CD4-positive, alpha-beta T cell treated with Interleukin-15 for 1 hour (primary cell): Measurements from ENCODE around the gene PSMB1.

Source experiments
- DNase-seq: peaks from one replicate; pipeline ENCODE4 v3.0.0-alpha.2; 2020

Gene PSMB1

DNA sequence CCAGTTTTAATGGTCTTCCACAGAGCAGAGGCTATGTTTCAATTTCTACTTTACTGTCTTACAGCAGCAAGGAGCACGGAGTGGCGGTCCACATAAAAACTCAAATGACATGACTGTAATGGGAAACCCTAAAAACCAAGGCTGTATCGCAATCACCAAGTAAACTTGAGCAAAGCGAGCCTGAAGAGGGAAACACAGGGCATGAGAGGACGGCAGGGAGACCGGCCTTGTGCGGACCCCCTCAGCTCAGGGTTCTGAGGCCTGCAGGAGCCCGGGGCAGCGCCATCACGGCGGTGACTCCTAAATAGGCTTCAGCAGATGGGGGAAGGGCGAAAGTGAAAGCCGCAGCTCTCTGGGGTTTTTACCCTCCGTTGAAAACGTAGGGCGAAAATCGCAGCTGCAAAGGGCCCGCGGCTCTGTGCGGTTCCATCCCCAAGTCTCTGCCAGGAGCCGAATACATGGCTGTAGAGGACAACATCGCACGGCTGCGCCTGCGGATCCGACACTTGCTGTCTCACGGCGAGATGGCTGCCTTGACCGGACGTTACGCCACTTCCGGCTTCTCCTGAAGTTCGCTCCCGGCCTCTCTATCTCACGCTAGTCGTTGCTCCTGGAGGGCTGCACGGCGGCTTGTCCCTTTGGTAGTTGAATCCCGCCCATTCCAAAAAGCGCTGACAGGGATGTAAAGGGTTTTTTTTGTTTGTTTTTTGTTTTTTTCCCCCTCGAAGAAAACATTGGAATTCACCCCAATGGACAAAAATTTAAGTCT lies at the start of gene PSMB1:
Gene PSMB1 (minus strand): TSS at position 543 of the 769 bp plus-strand sequence. CDS start 65 bp downstream, at position 478.
- DNase-seq, result peak; percentile 88

DNA sequence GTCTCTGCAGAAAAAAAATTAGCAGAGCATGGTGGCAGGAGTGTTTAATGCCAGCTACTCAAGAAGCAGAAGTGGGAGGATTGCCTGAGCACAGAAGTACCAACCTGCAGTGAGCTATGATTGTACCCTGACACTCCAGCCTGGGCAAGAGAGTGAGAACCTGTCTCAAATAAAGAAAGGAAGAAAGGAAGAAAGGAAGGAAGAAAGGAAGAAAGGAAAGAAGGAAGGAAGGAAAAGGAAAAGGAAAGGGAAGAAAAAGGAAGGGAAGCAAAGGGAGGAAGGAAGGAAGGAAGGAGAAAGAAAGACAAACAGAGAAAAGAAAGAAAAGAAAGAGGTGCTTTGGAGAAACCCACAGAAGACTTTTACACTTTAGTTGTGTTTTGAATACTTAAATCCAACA lies 44.2 kb upstream of the PSMB1 start:
- no peak for DNase-seq

DNA sequence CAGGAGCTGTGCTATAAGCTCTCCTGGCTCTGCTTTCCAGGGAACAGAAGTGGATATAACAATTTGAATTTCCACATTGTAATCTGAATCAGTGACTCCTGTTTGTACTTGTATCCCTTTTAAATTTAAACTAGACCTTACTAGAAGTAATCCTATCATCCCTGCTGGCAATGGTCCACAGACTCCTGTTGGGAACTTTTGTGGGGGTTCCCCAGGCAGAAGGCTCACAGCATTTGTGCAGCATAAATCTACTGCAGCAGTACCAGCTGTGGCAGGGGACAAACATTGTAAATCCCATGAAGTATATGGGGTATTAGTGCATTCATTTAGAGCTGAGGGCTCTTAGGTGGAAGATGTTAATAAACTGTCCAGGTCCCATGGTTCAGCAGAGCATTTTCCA lies 43.3 kb upstream of the PSMB1 start:
- DNase-seq, result no peak

GRCh38 chr6:170590725-170591124 lies 37.6 kb upstream of the PSMB1 start:
- no peak for DNase-seq

GRCh38 chr6:170584954-170585498 lies 31.9 kb upstream of the PSMB1 start:
- DNase-seq, result no peak

DNA sequence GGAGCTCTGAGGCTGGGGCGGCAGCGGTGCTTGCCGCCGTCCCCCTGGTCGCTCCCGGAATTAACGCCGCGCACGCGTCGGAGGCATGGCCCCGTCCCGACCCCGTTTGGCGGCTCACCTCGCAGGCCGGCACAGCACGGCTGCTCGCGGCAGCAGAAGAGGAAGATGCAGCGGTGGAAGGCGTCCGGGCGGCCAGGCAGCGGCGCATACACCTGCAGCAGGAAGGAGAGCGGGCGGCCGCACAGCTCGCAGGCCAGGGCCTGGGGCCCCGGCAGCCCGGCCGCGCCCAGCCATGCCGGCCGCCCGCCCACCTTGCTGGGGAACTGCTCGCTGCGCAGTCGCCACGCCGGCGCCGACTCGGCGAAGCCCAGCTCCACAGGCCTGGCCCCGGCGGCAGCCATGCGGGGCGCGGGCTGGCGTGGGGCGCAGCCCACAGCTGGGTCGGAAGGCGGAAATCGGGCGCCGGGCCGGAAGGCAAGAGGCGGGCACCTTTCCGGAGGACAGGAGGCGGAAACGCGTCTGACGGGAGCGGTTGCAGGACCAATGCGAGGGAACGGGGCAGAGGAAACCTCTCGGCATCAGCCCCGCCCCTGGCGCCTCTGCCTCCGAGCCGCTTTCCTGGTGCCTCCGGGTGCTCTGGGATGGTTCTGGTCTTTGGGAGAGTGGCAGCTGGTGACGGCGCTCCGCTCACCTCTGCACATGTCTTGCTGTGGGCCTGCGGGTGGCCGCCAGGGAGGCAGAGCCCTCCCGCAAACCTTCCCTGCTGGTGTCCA lies 31.3 kb upstream of the PSMB1 start, which contains the start of gene PDCD2:
Gene PDCD2 (minus strand): TSS at position 457 of the 773 bp plus-strand sequence. CDS start 56 bp downstream, at position 401.
- peak; percentile 90 for DNase-seq

- DNase-seq, result no peak
Measured at GRCh38 chr6:170583756-170584180, 30.7 kb upstream of the PSMB1 start.

DNA sequence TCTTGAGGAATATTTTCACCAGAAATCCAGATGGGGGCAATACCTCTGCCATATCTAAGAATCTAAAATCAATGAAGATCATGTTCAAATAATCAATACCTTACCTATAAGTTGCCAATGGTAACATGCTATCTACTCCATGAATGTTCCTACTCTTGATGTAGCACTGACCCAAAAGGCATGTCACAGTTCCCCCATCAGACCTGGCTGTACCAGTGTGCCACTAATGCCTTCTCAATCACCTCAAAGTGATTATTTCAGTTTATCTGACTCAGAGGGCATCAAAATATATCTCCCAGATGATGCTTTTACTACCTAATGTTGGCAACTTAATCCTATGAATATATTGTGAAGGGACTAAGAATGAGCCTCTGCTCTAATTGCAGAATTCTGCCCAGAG lies 25.8 kb upstream of the PSMB1 start:
- DNase-seq, result no peak

DNA sequence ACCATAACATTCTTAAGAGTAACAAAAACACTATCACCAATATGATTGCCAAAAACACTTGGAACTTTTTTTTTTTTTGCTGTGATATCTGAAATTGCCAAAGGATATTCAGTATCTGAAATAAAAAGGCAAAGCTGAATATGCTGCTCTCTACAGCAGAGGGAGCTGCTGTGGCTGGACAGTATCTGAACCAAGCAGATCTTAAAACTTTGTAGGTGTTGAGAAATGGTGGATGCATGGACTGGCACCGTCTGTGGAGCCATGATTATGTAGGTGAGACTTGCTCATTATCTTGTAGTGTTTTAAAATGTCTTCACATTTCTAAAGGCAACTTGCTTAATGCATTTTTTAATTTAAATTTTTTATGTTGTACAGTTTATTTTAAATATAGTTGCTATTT lies 22.1 kb upstream of the PSMB1 start:
- no peak for DNase-seq

DNA sequence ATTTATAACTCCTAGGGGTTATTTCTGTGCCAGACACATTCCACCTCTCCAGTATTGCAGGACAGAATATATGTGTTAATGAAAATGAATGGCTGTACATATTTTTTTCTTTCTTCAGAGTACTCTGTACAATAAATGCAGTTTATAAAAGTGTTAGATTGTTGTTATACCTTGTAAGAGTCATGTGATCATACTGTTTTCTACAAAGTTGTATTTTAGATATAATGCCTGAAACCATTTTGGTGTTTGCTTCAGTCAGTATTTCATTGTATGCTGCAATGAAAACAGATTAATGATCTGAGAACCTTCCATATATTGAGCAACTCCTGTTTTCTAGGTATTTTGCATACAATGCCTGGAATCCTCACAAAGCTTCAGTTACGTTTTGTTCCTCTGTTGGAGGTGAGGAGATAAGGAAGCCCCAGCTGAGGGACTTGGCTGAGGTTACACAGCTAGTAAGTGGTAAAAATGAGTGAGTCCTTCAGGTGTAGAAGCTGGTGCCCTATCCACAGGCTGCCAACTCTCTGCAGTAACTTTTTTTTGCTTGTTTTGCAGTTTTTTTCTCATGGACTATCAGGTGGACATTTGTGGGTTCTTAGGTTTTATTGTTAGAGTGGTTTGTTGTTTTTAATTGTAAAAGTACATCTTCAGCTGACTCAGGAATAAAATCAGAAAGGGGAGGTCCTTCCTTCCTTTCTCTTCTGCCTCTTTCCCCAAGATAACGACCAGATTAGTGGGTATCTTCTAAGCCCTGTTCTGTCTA lies 19.8 kb upstream of the PSMB1 start:
- no peak for DNase-seq

GRCh38 chr6:170564936-170565530 lies 11.9 kb upstream of the PSMB1 start:
- DNase-seq, result no peak

- DNase-seq, result no peak
Measured at GRCh38 chr6:170561555-170561954, 8.4 kb upstream of the PSMB1 start.

DNA sequence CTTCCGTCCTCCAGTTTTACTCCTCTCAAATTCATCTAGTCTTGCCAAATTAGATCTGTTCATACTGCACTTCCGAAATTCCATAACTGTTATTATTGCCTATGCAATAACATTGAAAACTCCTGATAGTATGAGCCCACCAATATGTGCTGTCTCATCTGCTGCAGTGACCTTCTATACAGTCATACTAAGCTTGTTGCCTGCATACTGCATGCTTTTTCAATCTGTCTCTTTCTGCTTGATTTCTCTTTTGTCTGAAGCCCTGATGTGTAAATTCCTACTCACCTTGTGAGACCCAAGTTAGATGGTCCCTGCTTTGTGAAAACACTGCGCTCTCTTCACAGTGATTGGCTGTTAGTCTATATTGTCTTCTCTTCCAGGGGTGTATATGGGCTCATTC lies 2.2 kb upstream of the PSMB1 start:
- DNase-seq, result no peak

DNA sequence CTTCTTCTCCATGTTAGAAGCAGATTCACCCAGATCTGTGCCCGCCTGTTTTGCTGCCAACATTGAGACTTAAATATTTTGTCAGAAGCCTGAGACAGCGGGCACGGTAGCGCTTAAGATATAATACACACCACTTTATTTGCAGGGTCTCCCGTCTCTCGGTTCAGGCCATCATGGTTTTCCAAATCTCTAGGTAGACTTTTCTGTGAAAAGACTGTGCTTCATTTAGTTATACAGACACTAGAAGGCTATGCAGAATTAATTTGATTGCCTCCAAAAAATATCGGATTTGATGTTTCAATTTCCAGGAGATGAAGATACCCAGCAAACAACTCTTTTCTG lies 1.7 kb upstream of the PSMB1 start:
- no peak for DNase-seq

- peak; percentile 98 for DNase-seq
Measured at GRCh38 chr6:170554013-170554795, 1.1 kb upstream of the PSMB1 start, which contains the start of gene TBP. Gene TBP (plus strand): TSS chr6:170554369. CDS start chr6:170557030, 2,661 bp downstream.

DNA sequence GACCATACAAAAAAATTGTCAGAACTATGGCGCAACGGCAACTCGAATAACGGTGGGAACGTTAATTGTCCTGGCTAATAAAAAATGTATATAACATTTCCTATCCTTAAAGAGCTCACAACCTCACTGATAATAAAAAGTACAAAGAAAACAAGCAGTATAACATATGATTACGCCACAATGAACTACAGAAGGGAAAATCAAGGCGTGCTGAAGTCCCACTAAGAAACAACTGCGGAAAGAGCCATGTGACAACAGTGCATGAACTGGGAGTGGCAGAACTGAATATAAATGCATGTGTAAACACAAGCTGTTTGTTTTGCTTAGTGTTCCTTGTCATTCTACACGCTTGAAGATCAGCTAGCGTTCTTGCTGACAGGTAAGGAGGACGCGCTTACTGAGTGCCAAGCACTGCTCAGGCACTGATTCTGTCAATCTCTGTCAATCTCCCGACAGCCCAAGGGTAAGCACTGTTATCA lies 466 bp upstream of the PSMB1 start:
- no peak for DNase-seq

- DNase-seq, result no peak
Measured at GRCh38 chr6:170545405-170545804, 7.7 kb downstream of the PSMB1 start.

- DNase-seq, result no peak
Measured at GRCh38 chr6:170542031-170542719, 10.9 kb downstream of the PSMB1 start.

DNA sequence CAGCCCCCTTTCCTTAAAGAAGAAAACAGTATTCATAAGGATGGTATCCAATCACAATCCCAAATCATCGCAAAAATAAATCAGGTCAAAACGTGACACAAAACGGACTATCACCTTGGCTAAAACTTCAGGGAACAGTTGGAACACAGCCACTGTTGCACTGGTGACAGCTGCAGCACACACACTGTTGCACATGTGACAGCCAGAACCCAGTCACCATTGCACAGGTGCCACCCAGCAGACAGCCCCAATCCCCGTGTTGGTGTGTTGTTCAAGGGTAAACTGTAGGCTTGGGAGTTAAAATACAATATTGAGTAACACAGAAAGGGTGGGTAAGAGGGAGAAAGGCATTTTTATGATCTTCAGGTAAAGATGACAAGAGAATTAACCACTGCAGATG lies 15.8 kb downstream of the PSMB1 start:
- DNase-seq, result no peak

- DNase-seq, result no peak
Measured at GRCh38 chr6:170536671-170537070, 16.4 kb downstream of the PSMB1 start.

GRCh38 chr6:170535004-170535403 lies 18.1 kb downstream of the PSMB1 start:
- no peak for DNase-seq
